GM12864 (cell line): Measurements from ENCODE around the gene ETV6.

ENCODE experiments used
- DNase-seq: peaks from one replicate; pipeline ENCODE4 v3.0.0-alpha.2; 2011; ENCODE audit warnings: low read depth
- H3K4me3 ChIP-seq: 2 replicates; pipeline ENCODE4 v1.5.1; 2011; ENCODE audit warnings: mild to moderate bottlenecking, low read depth, low read length, control low read depth
- CTCF ChIP-seq: IDR thresholded peaks from 2 replicates; pipeline ENCODE4 v1.5.1; 2011; ENCODE audit warnings: low read depth, mild to moderate bottlenecking, moderate library complexity, low read length, control low read depth, inconsistent platforms; ENCODE audit errors: missing control alignments

ETV6 gene

GRCh38 chr12:11823593-11823992, 174.1 kb downstream of the ETV6 start:
- no peak overlapping the region for H3K4me3 ChIP-seq
- no peak for DNase-seq

GRCh38 chr12:11824069-11824468, 174.6 kb downstream of the ETV6 start:
- no peak overlapping the region for H3K4me3 ChIP-seq
- TF ChIP-seq CTCF: no peak
- DNase-seq: no peak

More at GRCh38 chr12:11823593-11823992, 174.1 kb downstream of the ETV6 start:
- TF ChIP-seq CTCF: no peak

GRCh38 chr12:11824736-11825135, 175.3 kb downstream of the ETV6 start:
- no peak for DNase-seq
- TF ChIP-seq CTCF: no peak

GRCh38 chr12:11825278-11825677, 175.8 kb downstream of the ETV6 start:
- no peak for TF ChIP-seq CTCF
- no peak for DNase-seq
- H3K4me3 ChIP-seq: no peak overlapping the region

More at GRCh38 chr12:11824736-11825135, 175.3 kb downstream of the ETV6 start:
- H3K4me3 ChIP-seq: no peak overlapping the region

- DNase-seq: no peak
- TF ChIP-seq CTCF: no peak
- H3K4me3 ChIP-seq: no peak overlapping the region
These were observed 177.1 kb downstream of the ETV6 start for GRCh38 chr12:11826574-11826973.

GRCh38 chr12:11827091-11828061, 177.9 kb downstream of the ETV6 start:
- H3K4me3 ChIP-seq: no peak overlapping the region
- DNase-seq: no peak

More at GRCh38 chr12:11827091-11828061, 177.9 kb downstream of the ETV6 start:
- TF ChIP-seq CTCF: no peak
